Stimulated activated CD8-positive, alpha-beta memory T cell treated with anti-CD3 and anti-CD28 coated beads, Interleukin-15, amount 100 ng/mL, for 48 hours (primary cell): ENCODE data around the gene POU5F1.
"Not testable (repeated sequence)": the region's sequence is repeated elsewhere in the genome, so short reads cannot be mapped to it uniquely, and the experiment has no call there.

Experiments used
- DNase-seq, 2 donors: peaks; one replicate each; pipeline ENCODE4 v3.0.0-alpha.2; 2020; ENCODE audit warnings: low read depth in 2 of 2

The POU5F1 gene

GRCh38 chr6:31170600-31170881 is at the start of gene POU5F1:
TSS of gene POU5F1 (minus strand) at chr6:31170682. CDS start at chr6:31170620, 62 bp downstream.
- no peak for DNase-seq

- no peak for DNase-seq
Measured at GRCh38 chr6:31216208-31216898, 45.9 kb upstream of the POU5F1 start.

GRCh38 chr6:31215216-31215615 is 44.7 kb upstream of the POU5F1 start:
- DNase-seq, result not testable (repeated sequence)

GRCh38 chr6:31214516-31214915 is 44.0 kb upstream of the POU5F1 start:
- no peak for DNase-seq

DNA sequence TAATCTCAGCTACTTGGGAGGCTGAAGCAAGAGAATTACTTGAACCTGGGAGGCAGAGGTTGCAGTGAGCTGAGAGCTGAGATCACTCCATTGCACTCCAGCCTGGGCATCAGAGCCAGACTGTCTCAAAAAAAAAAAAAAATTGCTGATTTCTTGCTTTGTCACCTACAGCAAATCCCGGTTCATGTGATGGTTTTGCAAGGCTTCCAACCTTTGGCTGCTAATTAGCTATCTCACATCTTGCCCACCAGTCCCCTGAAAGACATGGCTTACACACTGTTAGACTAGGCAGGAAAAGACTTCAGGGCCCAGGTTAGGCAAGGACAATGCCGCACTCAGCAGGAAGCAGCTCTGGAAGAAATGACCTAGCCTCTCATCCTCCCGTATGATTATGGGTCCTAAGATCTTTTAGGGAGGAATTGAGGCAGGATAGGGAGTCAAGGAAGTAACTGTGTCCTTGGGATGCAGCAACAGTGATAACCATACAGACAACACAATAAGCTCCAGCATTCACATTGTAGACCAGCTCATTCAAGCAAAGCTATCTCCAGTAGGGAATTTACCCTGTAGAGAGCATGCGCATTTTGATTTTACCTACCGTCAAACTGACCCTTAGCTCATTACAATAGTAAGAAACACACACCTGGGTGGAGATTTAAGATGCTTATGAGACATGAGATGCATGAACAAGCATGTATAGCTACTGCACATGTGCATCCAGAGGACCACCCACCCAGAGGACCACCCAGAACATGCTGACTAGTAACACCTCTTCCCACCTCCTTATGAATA is 40.5 kb upstream of the POU5F1 start:
- no peak for DNase-seq

- DNase-seq, result no peak
Measured at GRCh38 chr6:31210123-31210522, 39.6 kb upstream of the POU5F1 start.

DNA sequence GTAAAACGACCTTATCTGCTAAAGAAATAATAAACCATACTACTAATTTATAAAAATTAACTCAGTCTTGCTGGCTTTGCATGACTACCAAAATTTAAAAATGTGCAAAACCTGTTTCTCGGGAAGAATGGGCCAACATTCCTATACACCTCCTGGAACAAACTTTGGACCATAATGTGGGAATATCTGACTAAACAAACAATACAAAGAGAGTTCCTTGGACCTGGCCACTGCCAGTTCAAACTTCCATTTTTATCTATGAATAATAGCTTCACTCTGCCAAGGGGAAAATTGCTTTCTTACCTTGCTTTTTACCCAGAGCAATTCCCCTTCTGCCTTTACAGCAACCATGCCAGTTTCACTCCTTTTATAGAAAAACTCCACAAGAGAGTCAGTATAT is 38.7 kb upstream of the POU5F1 start:
- no peak for DNase-seq

DNA sequence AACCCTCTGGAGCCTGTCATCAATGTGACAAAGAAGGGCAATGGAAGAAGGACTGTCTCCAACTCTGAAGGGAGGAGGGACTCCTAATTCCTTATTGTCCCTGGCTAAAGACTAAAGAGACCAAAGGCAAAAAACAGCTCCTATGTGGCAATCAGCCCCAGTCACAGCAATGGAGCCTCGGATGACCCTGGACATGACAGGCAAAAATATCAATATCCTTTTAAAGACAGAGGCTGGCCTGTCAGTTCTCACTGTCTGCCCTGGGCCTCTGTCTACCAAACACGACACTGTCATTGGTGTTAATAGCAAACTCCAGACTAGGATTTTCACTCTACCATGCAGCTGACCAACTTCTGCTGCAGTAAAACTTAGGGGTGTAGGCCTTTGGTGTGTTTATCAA is 38.0 kb upstream of the POU5F1 start:
- DNase-seq, result no peak

DNA sequence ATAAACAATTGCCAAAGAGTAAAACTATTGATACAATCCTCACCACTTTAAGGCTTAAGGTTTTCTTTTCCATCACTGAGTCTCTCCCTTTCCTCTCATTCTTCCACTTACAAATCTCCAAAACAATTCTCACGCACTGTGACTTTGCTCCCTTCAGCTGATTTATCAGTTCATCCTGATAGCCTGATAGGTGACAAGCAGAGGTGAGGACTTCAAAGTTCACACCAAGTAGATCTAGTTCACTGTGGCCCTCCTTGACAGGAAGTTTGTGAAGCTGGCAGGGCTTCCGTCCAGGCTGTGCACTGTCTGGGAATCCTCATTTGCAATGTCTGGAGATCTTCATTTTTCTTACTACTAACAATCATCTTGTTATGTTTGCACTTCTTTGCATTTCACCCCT is 35.2 kb upstream of the POU5F1 start:
- no peak for DNase-seq

DNA sequence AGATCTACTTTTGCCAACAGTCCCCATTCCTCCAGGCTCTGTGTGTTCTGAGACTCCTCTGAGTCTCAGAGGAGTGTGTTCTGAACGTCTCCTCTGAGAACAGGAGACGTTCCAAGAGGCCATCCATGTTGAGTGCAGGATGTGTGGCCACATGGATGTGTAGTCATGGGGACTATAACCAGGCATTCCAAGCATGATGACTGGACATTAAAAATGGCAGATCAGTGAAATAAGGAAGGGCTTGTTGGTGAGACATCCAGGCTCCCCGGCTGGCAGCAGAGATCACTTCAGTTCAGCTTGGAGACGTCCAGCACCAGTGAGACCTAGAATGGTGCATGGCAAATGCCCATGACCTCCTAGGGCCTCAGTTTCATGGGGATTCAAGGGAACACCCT is 34.3 kb upstream of the POU5F1 start:
- no peak for DNase-seq

GRCh38 chr6:31203345-31203979 is 33.0 kb upstream of the POU5F1 start:
- peak; percentile 43 to 47 for DNase-seq

- DNase-seq, result no peak
Measured at GRCh38 chr6:31202259-31203166, 32.0 kb upstream of the POU5F1 start.

GRCh38 chr6:31199105-31199452 is 28.6 kb upstream of the POU5F1 start:
- DNase-seq, result not testable (repeated sequence)

GRCh38 chr6:31197559-31198305 is 27.2 kb upstream of the POU5F1 start:
- peak; percentile 87 to 91 for DNase-seq

DNA sequence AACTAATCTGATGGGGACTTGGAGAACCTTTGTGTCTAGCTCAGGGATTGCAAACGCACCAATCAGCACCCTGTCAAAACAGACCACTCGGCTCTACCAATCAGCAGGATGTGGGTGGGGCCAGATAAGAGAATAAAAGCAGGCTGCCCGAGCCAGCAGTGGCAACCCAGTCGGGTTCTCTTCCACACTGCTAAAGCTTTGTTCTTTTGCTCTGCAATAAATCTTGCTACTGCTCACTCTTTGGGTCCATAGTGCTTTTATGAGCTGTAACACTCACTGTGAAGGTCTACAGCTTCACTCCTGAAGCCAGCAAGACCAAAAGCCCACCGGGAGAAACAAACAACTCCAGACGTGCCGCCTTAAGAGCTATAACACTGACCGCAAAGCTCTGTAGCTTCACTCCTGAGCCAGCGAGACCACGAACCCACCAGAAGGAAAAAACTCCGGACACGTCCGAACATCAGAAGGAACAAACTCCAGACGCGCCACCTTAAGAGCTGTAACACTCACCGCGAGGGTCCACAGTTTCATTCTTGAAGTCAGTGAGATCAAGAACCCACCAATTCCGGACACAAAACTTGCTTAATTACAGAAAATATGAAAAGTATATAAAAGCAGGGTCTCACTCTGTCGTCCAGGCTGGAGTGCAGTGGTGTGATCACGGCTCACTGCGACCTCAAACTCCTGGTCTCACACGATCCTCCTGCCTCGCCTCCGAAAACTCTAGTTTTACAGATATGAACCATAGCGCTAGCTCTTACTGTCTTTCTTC is 26.0 kb upstream of the POU5F1 start:
- DNase-seq, result not testable (repeated sequence)

DNA sequence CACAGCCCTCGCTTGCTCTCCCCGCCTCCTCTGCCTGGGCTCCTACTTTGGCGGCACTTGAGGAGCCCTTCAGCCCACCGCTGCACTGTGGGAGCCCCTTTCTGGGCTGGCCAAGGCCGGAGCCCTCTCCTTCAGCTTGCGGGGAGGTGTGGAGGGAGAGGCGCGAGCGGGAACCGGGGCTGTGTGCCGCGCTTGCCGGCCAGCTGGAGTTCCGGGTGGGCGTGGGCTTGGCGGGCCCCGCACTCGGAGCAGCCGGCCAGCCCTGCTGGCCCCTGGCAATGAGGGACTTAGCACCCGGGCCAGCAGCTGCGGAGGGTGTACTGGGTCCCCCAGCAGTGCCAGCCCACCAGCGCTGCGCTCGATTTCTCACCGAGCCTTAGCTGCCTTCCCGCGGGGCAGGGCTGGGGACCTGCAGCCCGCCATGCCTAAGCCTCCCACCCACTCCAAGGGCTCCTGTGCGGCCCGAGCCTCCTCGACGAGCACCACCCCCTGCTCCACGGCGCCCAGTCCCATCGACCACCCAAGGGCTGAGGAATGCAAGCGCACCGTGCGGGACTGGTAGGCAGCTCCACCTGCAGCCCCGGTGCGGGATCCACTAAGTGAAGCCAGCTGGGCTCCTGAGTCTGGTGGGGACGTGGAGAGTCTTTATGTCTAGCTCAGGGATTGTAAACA is 25.0 kb upstream of the POU5F1 start:
- DNase-seq, result not testable (repeated sequence)

GRCh38 chr6:31194061-31194834 is 23.8 kb upstream of the POU5F1 start:
- no peak for DNase-seq

DNA sequence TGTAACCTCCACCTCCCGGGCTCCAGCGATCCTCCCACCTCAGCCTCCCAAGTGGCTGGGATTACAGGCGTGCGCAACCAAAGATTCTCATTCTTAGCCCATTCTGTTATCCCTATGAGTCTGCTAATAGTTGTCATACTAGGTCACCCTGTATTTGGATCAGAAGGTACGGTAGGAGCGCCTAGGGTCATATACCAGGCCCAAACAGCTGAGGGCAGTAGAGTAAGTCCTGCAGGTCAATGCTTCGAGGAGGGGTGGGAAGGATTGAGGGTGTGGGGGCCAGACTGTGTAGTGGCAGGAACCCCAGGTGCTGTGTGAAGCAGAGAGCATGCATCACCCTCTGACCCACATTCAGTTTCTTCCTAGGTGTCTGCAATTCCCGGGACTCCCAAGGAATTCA is 22.7 kb upstream of the POU5F1 start:
- no peak for DNase-seq

- DNase-seq, result peak in 1 of 2 donors; percentile 39
Measured at GRCh38 chr6:31192431-31193105, 22.1 kb upstream of the POU5F1 start.
